ENCODE measurements around the gene WDR7.

The WDR7 gene

DNA sequence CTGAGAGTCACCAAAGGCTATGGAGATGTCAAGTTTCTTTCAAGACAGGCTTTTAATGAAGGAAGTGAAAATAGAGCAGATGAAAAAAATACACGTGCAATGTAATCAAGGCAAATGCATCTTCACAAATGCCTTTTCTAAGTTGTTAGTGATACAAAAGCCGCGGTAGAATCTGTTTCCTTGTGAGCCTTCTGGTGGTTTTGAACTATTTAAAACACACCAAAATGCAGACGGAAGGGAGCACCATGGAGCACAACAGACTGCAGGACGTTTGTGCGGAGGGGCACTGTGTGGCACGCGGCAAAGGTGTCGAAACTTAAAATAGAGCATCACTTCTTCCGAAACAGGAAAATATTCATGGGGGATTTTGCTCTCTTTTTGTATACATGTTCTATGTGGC lies 430.7 kb downstream of the WDR7 start:
- no peak for DNase-seq (ENCODE audit: low read depth)

DNA sequence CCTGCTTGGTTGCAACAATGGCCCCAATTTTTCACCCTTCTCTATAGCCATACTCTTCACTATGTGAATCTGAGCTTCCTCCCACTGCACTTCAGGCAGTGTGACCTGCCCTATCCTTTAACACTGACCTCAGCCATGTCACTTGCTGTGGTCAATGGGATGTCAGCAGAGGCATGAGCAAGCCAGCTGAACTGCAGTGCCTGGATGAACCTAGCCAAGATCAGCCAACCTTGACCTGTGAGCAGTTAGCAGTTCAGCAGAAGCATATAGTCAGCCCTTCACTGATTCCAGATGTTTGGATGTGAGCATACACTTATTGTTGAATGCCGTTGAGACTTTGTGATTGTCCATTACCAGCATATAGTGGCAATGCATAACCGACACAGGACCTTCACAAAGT lies 432.3 kb downstream of the WDR7 start:
- no peak for DNase-seq (ENCODE audit: low read depth)

DNA sequence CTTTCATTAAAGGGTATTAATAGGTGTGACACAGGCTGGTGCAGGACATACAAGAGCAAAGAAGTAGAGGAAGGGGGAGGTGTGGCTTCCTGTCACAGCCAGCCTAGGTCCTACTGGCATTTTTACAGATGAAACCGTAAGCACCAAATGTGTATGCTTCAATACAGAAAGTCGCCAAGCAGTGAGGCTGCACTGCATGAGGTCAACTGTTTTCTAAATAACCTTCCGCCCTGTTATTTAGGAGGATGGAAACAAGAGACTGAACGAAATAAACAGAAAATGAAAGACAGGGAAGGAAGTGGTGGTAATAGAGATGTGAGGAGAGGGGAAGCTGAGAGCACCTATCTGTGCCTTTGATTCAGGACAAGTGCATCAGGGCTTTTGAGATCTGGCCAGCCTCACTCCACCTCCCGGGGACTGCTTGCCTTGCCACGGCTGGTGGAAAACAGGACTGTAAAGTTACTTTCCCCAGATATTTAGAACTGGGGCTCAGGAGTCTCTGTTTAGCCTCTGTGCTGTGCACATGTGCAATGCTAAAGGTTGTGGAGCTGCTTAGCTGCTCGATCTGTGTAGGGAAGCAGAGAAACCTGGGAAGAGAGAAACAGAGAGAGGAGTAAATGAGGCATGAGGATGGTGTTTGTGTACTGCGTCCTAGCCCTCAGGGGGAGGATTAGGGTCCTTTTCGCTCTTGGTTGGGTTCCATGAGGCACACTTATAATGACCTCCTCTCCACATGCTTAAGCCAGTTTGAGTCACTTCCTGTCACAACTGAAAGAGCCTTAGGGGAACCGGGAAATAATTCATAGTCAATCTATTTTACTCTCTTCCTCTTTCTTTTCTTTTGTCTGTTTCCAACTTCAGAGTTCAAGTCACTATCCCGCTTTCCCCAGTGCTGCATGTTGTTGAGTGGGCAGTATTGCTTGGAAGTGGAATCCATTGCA lies 433.4 kb downstream of the WDR7 start:
- DNase-seq (ENCODE audit: low read depth) = no peak

DNA sequence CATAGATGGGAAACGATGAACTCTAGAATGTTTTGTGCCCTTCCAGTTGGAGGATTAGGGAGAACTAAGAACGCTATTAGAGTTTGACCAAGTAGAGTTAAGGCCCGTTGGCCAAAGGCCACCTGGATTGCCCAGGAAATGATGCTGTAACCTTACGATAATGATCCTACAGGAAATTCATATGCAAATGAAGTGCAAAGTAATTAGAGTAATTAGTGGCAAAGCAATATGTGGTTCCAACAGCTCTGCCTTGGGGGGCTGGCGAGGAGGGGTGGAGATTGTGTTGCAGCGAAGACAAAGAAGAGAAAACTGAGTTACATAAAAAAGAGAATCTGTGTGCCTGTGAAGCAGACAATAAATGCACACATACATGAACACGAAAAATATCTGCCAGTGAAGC lies 434.2 kb downstream of the WDR7 start:
- DNase-seq (ENCODE audit: low read depth) = no peak

DNA sequence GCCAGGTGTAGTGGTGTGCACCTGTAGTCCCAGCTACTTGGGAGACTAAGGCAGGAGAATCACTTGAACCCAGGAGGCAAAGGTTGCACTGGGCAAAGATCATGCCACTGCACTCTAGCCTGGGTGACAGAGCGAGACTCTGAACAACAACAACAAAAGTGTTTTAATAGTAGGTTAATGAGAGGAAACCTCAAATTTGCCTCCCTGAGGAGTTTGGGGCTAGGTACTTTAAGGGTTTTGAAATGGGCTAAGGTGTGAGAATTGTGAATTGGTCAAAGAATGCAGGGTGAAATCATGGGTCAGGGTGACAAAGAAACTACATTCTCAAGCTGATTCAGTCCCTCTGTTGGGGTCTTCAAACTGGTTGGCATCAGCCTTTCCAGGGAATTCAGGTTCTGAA lies 435.0 kb downstream of the WDR7 start:
- DNase-seq (ENCODE audit: low read depth) = no peak

All from T-helper 22 cell (primary cell).